ENCODE data around the gene RELL1. TPM values are rescaled to one million over a fixed set of nuclear protein-coding genes. Genes with fewer than 3 reads are reported as not detected.

The RELL1 gene
- total and polyA plus RNA-seq, 8 donors = 10.1 to 35.6 (median 11.3) TPM

GRCh38 chr4:37561196-37561802, 124.9 kb downstream of the RELL1 start:
- no peaks in the 10 kb centered on the region for H3K9me3 ChIP-seq
- no peaks in the 10 kb centered on the region for H3K4me1 ChIP-seq
- intact Hi-C loops (cut with DNase I) = no loop called here
- no peak overlapping the region for H3K4me3 ChIP-seq
- TF ChIP-seq CTCF (IDR thresholded peaks at IDR 0.05) = no peak
- no peak for DNase-seq
- no peaks in the 10 kb centered on the region for H3K27me3 ChIP-seq
- H3K36me3 ChIP-seq = no peaks in the 10 kb centered on the region
- no peak overlapping the region for H3K27ac ChIP-seq
- ATAC-seq = no peak

Other genes with a start within 250 kb of the RELL1 start
- 10 to 100 TPM; 23.0 to 27.9 TPM for gene PGM2, start 140.3 kb upstream of the RELL1 start, total RNA-seq
- 10 to 100 TPM; 23.7 to 30.2 (median 27.2) TPM for gene PGM2, start 140.3 kb upstream of the RELL1 start, polyA plus RNA-seq (ENCODE audit: insufficient read length in 6 of 6)
- 10 to 100 TPM; 53.3 to 71.0 TPM for gene TBC1D1, start 204.7 kb upstream of the RELL1 start, total RNA-seq
- 10 to 100 TPM; 59.6 to 78.9 (median 73.5) TPM for gene TBC1D1, start 204.7 kb upstream of the RELL1 start, polyA plus RNA-seq (ENCODE audit: insufficient read length in 6 of 6)

Measured in left lung (tissue), 10 donors.